HEK293 (cell line): ENCODE results near the gene MRC2.
A peak's percentile ranks its signal among the peaks of the same experiment; 100 is the strongest.

Experiments used
- CTCF ChIA-PET: fragments of 350-600 bp; formaldehyde crosslinking; extraction: SDS; loops from one replicate; lab custom pipeline; 2021; ENCODE audit warnings: antibody characterized with exemption; lab: Yijun Ruan, JAX
- POLR2A ChIA-PET: fragments of 300-600 bp; formaldehyde crosslinking; extraction: SDS; loops from one replicate; lab custom pipeline; 2020; ENCODE audit warnings: antibody characterized with exemption, inconsistent platforms; lab: Yijun Ruan, JAX
- H3K27ac ChIP-seq: fragments of 200-500 bp; sonication (Bioruptor generic); 2 replicates; pipeline ENCODE4 v1.5.1; 2014; ENCODE audit warnings: low read depth, low read length, control low read depth, inconsistent platforms; ENCODE audit errors: extremely low read depth
- H3K36me3 ChIP-seq, 2 experiments: fragments of 200-500 bp in 1 of 2; sonication (Bioruptor generic) in 1 of 2; 1 replicate in 1 of 2; 2 replicates in 1 of 2; pipeline ENCODE4 v1.5.1; 2014 to 2017; ENCODE audit warnings: inconsistent platforms in 2 of 2, low read length in 2 of 2; ENCODE audit not compliant: control insufficient read depth in 2 of 2, insufficient read depth in 1 of 2
- H3K4me1 ChIP-seq: fragments of 200-500 bp; sonication (Bioruptor generic); 2 replicates; pipeline ENCODE4 v1.5.1; 2014; ENCODE audit warnings: mild to moderate bottlenecking, low read length, inconsistent platforms; ENCODE audit not compliant: control insufficient read depth, insufficient read depth
- H3K4me3 ChIP-seq: 2 replicates; pipeline ENCODE4 v1.5.1; 2011; ENCODE audit warnings: low read depth, mild to moderate bottlenecking, control low read depth, low read length, moderate library complexity
- H3K9me3 ChIP-seq: fragments of 200-500 bp; sonication (Bioruptor generic); 2 replicates; pipeline ENCODE4 v1.5.1; 2014; ENCODE audit warnings: low read depth, low read length, inconsistent platforms; ENCODE audit not compliant: control insufficient read depth, insufficient read depth
- MZF1 ChIP-seq: fragments of 450-650 bp; formaldehyde crosslinking; IDR thresholded peaks from 2 replicates; pipeline ENCODE4 v1.5.1; 2017; ENCODE audit warnings: missing biosample characterization, missing genetic modification characterization, borderline replicate concordance
- YY2 ChIP-seq: fragments of 450-650 bp; formaldehyde crosslinking; IDR thresholded peaks from 2 replicates; pipeline ENCODE4 v1.5.1; 2016; ENCODE audit warnings: missing biosample characterization, missing genetic modification characterization
- ZBTB17 ChIP-seq: fragments of 450-650 bp; formaldehyde crosslinking; IDR thresholded peaks from 2 replicates; pipeline ENCODE4 v1.5.1; 2016; ENCODE audit warnings: missing biosample characterization, missing genetic modification characterization
- ZIC2 ChIP-seq: fragments of 450-650 bp; formaldehyde crosslinking; IDR thresholded peaks from 2 replicates; pipeline ENCODE4 v1.5.1; 2016; ENCODE audit warnings: missing biosample characterization, missing genetic modification characterization
- ZNF138 ChIP-seq: fragments of 450-650 bp; formaldehyde crosslinking; IDR thresholded peaks from 2 replicates; pipeline ENCODE4 v1.5.1; 2016; ENCODE audit warnings: missing biosample characterization, missing genetic modification characterization, borderline replicate concordance
- ZNF174 ChIP-seq: fragments of 450-650 bp; formaldehyde crosslinking; IDR thresholded peaks from 2 replicates; pipeline ENCODE4 v1.5.0; 2017; ENCODE audit warnings: missing biosample characterization, mild to moderate bottlenecking, missing genetic modification characterization
- ZNF239 ChIP-seq: fragments of 450-650 bp; formaldehyde crosslinking; IDR thresholded peaks from 2 replicates; pipeline ENCODE4 v1.5.1; 2016; ENCODE audit warnings: missing biosample characterization, missing genetic modification characterization
- ZSCAN4 ChIP-seq: fragments of 450-650 bp; formaldehyde crosslinking; IDR thresholded peaks from 2 replicates; pipeline ENCODE4 v1.5.1; 2017; ENCODE audit warnings: missing biosample characterization, missing genetic modification characterization
- ZSCAN5A ChIP-seq: fragments of 450-650 bp; formaldehyde crosslinking; IDR thresholded peaks from 2 replicates; pipeline ENCODE4 v1.5.1; 2016; ENCODE audit warnings: missing biosample characterization, missing genetic modification characterization

Gene MRC2

GRCh38 chr17:62739645-62740388 is 112.3 kb downstream of the MRC2 start:
- ChIA-PET POLR2A (interaction anchor here (1.2 kb wide), 1 partner anchor 11 kb away, joined by 3 read pairs; no protein-coding TSS in a partner anchor), CTCF (interaction anchor here (0.6 to 1.1 kb wide), 5 partner anchors 12 to 343 kb away, joined by 3 to 5 read pairs (median 4); no protein-coding TSS in a partner anchor)
- Histone ChIP-seq H3K9me3 (no peaks in the 10 kb centered on the region), H3K4me3 (no peak overlapping the region), H3K36me3 (no peaks in the 10 kb centered on the region), H3K4me1 (peaks cover 5% of the 10 kb centered on the region), H3K27ac (no peak overlapping the region)
- peak; percentile 34; the same call in 1 of the 2 replicates for TF ChIP-seq ZBTB17 (tag by site-specific recombination)
- peak; percentile 66 for TF ChIP-seq ZIC2 (tag by site-specific recombination)
- TF ChIP-seq ZNF174 (tag by site-specific recombination): no peak
- no peak for TF ChIP-seq ZSCAN5A (tag by site-specific recombination)
- TF ChIP-seq ZNF239 (tag by site-specific recombination): no peak
- TF ChIP-seq ZSCAN4 (tag by site-specific recombination): peak; percentile 82
- TF ChIP-seq ZNF138: no peak

GRCh38 chr17:62741290-62741689 is 113.8 kb downstream of the MRC2 start:
- H3K4me1 ChIP-seq: no peaks in the 10 kb centered on the region
- no peaks in the 10 kb centered on the region for H3K9me3 ChIP-seq
- TF ChIP-seq YY2 (tag by site-specific recombination) (no peak), MZF1 (tag by site-specific recombination) (0 out of 2 replicates have a peak, but pooled peaks have one; percentile 1)
- CTCF ChIA-PET: no interaction called here
- H3K4me3 ChIP-seq: no peak overlapping the region
- POLR2A ChIA-PET: interaction anchor here (1.2 kb wide), 1 partner anchor 13 kb away, joined by 3 read pairs; no protein-coding TSS in a partner anchor
- H3K36me3 ChIP-seq: no peaks in the 10 kb centered on the region
- H3K27ac ChIP-seq: no peak overlapping the region
